ENCODE results near the gene SLC37A3. TPM values are rescaled to one million over a fixed set of nuclear protein-coding genes. Genes with fewer than 3 reads are reported as not detected.

Gene SLC37A3
- total RNA-seq, 1 experiment from 2014 or later = 57.8 TPM

GRCh38 chr7:140435252-140435895 lies 37.0 kb upstream of the SLC37A3 start:
- Histone ChIP-seq H3K9me3 (ENCODE audit: control insufficient read depth, insufficient read depth, low read depth, low read length) (no peaks in the 10 kb centered on the region), H3K27ac (ENCODE audit: low read length) (no peak overlapping the region), H3K36me3 (ENCODE audit: control insufficient read depth, insufficient read depth, low read length) (no peaks in the 10 kb centered on the region), H3K4me1 (ENCODE audit: control insufficient read depth, insufficient read depth, low read length) (no peaks in the 10 kb centered on the region), H3K4me3 (ENCODE audit: low read depth in 2 of 2, low read length in 2 of 2) (no peak overlapping the region), H3K27me3 (ENCODE audit: control insufficient read depth, insufficient read depth, low read length) (no peaks in the 10 kb centered on the region)
- in situ Hi-C loops (cut with HindIII; ENCODE audit: low pct_unique_long_range_greater_than_20kb, low sequenced_read_pairs) (no loop called here), intact Hi-C loops (cut with micrococcal nuclease; ENCODE audit: unreplicated experiment) (no loop called here)
- ATAC-seq (no peak), DNase-seq (ENCODE audit: low read depth, low spot score) (no peak)
- no TSS peak for BruUV-seq (replicated peaks)
- ChIA-PET CTCF (no interaction called here), POLR2A (no interaction called here)
- TF ChIP-seq REST (IDR thresholded peaks at IDR 0.05; ENCODE audit: insufficient read depth in 1 of 2, low read depth in 2 of 2, low read length in 1 of 2) = no peak
- no peak for TF ChIP-seq TCF7L2 (IDR thresholded peaks at IDR 0.05; ENCODE audit: low read depth, low read length)
- TF ChIP-seq POLR2AphosphoS5 (IDR thresholded peaks at IDR 0.05; ENCODE audit: low read depth, low read length) = no peak
- no peak for TF ChIP-seq SIN3A (IDR thresholded peaks at IDR 0.05; ENCODE audit: borderline replicate concordance, insufficient read depth, low read depth, low read length)
- TF ChIP-seq CTCF (IDR thresholded peaks at IDR 0.05) = no peak

- no peak overlapping the region for H3K27ac ChIP-seq (ENCODE audit: low read length)
- DNase-seq (ENCODE audit: low read depth, low spot score) (no peak), ATAC-seq (0 out of 2 replicates have a peak, but pooled peaks have one; percentile 30)
- H3K4me1 ChIP-seq (ENCODE audit: control insufficient read depth, insufficient read depth, low read length) = no peaks in the 10 kb centered on the region
- no peak overlapping the region for H3K4me3 ChIP-seq (ENCODE audit: low read depth in 2 of 2, low read length in 2 of 2)
- in situ Hi-C loops (cut with HindIII; ENCODE audit: low pct_unique_long_range_greater_than_20kb, low sequenced_read_pairs) (no loop called here), intact Hi-C loops (cut with micrococcal nuclease; ENCODE audit: unreplicated experiment) (no loop called here)
- H3K27me3 ChIP-seq (ENCODE audit: control insufficient read depth, insufficient read depth, low read length) = no peaks in the 10 kb centered on the region
- CTCF ChIA-PET = interaction anchor here (0.9 kb wide), 1 partner anchor 11 kb away, joined by 3 read pairs; no protein-coding TSS in a partner anchor
- BruUV-seq (replicated peaks) = no TSS peak
- no peaks in the 10 kb centered on the region for H3K9me3 ChIP-seq (ENCODE audit: control insufficient read depth, insufficient read depth, low read depth, low read length)
- POLR2A ChIA-PET = no interaction called here
- TF ChIP-seq CTCF (IDR thresholded peaks at IDR 0.05) (no peak), TCF7L2 (IDR thresholded peaks at IDR 0.05; ENCODE audit: low read depth, low read length) (no peak), SIN3A (IDR thresholded peaks at IDR 0.05; ENCODE audit: borderline replicate concordance, insufficient read depth, low read depth, low read length) (no peak), REST (IDR thresholded peaks at IDR 0.05; ENCODE audit: insufficient read depth in 1 of 2, low read depth in 2 of 2, low read length in 1 of 2) (no peak), POLR2AphosphoS5 (IDR thresholded peaks at IDR 0.05; ENCODE audit: low read depth, low read length) (no peak)
- no peaks in the 10 kb centered on the region for H3K36me3 ChIP-seq (ENCODE audit: control insufficient read depth, insufficient read depth, low read length)
Observed at GRCh38 chr7:140433396-140433795, 35.1 kb upstream of the SLC37A3 start.
